ENCODE data around the gene DHX29.

DNA sequence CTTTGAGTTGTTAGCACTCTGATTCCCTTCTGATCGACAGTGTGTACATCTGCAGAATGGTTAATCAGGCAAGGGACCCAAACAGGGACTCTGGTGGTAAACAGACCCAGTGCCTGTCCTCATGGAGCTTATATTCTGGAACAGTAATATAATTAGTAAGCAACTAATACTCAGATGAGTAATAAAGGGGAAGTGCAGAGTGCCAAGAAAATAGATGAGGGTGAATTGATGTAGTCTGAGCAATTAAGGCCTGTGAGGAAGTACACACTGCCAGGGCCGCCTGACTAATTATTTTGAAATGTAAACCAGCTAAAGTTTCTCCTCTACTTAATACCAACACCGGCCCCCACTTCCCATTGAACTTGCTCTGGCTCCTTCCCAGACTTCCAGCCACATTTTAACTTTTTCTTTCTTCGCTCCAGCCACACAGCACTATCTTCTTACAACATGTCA lies 4.2 kb downstream of the DHX29 start:
- TF ChIP-seq, protein P1, sequence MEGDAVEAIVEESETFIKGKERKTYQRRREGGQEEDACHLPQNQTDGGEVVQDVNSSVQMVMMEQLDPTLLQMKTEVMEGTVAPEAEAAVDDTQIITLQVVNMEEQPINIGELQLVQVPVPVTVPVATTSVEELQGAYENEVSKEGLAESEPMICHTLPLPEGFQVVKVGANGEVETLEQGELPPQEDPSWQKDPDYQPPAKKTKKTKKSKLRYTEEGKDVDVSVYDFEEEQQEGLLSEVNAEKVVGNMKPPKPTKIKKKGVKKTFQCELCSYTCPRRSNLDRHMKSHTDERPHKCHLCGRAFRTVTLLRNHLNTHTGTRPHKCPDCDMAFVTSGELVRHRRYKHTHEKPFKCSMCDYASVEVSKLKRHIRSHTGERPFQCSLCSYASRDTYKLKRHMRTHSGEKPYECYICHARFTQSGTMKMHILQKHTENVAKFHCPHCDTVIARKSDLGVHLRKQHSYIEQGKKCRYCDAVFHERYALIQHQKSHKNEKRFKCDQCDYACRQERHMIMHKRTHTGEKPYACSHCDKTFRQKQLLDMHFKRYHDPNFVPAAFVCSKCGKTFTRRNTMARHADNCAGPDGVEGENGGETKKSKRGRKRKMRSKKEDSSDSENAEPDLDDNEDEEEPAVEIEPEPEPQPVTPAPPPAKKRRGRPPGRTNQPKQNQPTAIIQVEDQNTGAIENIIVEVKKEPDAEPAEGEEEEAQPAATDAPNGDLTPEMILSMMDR (IDR thresholded peaks at IDR 0.05 in 4 of 5, conservative IDR thresholded peaks at IDR 0.05 in 1 of 5): no peak
- TF ChIP-seq POLR2A (IDR thresholded peaks at IDR 0.05): no peak
